ENCODE measurements around the gene HCFC1.

DNA sequence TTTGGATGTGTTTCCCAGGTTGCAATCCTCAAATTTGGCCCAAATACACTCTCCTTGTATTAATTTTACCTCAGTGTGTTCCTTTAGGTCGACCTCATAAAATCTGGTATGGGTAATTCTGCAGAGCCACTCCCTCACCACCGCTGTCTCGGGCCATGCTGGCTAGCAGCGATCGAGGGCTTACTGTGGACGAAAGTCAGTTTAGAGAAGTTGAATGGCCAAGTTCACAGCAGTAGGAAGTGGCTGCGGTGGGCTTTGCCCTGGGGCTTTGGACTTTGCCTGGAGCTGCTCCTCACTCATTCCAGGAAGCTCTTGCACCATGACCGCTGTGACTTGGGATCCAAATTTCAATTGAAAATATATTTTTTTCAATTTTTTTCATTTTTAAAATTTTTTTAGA, 20.6 kb upstream of the HCFC1 start:
- TF ChIP-seq CTCF (IDR thresholded peaks at IDR 0.05) (no peak), POLR2A (IDR thresholded peaks at IDR 0.05) (no peak)

Data from right lobe of liver (tissue), 4 donors.